GM23338 (cell line): ENCODE data around the gene NGB. TPM values are rescaled to one million over a fixed set of nuclear protein-coding genes. Genes with fewer than 3 reads are reported as not detected.
A peak's percentile ranks its signal among the peaks of the same experiment; 100 is the strongest.
"Not testable (repeated sequence)": the region's sequence is repeated elsewhere in the genome, so short reads cannot be mapped to it uniquely, and the experiment has no call there.

Experiments
- ATAC-seq: fragments of 200-7000 bp; cut with Tn5 transposase; 3 replicates; pipeline ENCODE4 v1.9.1; 2020
- DNase-seq: peaks from one replicate; pipeline ENCODE4 v3.0.0-alpha.2; 2015; ENCODE audit warnings: low spot score
- H2AFZ ChIP-seq: fragments of 200-600 bp; sonication (generic); 2 replicates; pipeline ENCODE4 v1.8.0; 2016; ENCODE audit warnings: antibody characterized with exemption, mild to moderate bottlenecking, moderate library complexity
- H3F3A ChIP-seq: fragments of 200-600 bp; sonication (generic); replicated peaks from 2 replicates; pipeline ENCODE4 v1.8.0; 2017; ENCODE audit warnings: antibody characterized with exemption, mixed run types, low read depth
- H3K27ac ChIP-seq: fragments of 200-600 bp; sonication (generic); 2 replicates; pipeline ENCODE4 v1.6.1; 2016; ENCODE audit warnings: low read depth
- H3K27me3 ChIP-seq: fragments of 200-600 bp; sonication (generic); 2 replicates; pipeline ENCODE4 v1.8.0; 2016; ENCODE audit warnings: mild to moderate bottlenecking, mixed run types, moderate library complexity; ENCODE audit not compliant: insufficient read depth
- H3K36me3 ChIP-seq: fragments of 200-600 bp; sonication (generic); 2 replicates; pipeline ENCODE4 v1.8.0; 2016; ENCODE audit warnings: mild to moderate bottlenecking; ENCODE audit not compliant: insufficient read depth
- H3K4me1 ChIP-seq: fragments of 200-600 bp; sonication (generic); 2 replicates; pipeline ENCODE4 v1.8.0; 2016; ENCODE audit warnings: mild to moderate bottlenecking, moderate library complexity; ENCODE audit not compliant: insufficient read depth
- H3K4me2 ChIP-seq: fragments of 200-600 bp; sonication (generic); 2 replicates; pipeline ENCODE4 v1.7.1; 2017; ENCODE audit warnings: mixed run types
- H3K4me3 ChIP-seq: fragments of 200-600 bp; sonication (generic); 2 replicates; pipeline ENCODE4 v1.6.1; 2016; ENCODE audit warnings: mixed run types
- H3K79me2 ChIP-seq: fragments of 200-600 bp; sonication (generic); replicated peaks from 2 replicates; pipeline ENCODE4 v1.8.0; 2017; ENCODE audit warnings: mild to moderate bottlenecking; ENCODE audit not compliant: insufficient read depth
- H3K9me2 ChIP-seq: fragments of 200-600 bp; sonication (generic); 2 replicates; pipeline ENCODE4 v1.8.0; 2017; ENCODE audit not compliant: insufficient read depth
- H4K20me1 ChIP-seq: fragments of 200-600 bp; sonication (generic); replicated peaks from 2 replicates; pipeline ENCODE4 v1.8.0; 2017; ENCODE audit warnings: mild to moderate bottlenecking; ENCODE audit not compliant: insufficient read depth
- H3K27ac Mint-ChIP-seq: 2 replicates; pipeline ENCODE4 v1.8.0; 2020; ENCODE audit warnings: inconsistent platforms, mild to moderate bottlenecking, moderate library complexity, mixed read lengths
- H3K27me3 Mint-ChIP-seq: 3 replicates; pipeline ENCODE4 v1.8.0; 2022; ENCODE audit warnings: low read depth, mild to moderate bottlenecking, moderate library complexity, mixed read lengths, inconsistent platforms; ENCODE audit not compliant: insufficient read depth, poor library complexity
- H3K36me3 Mint-ChIP-seq: 3 replicates; pipeline ENCODE4 v1.8.0; 2021; ENCODE audit warnings: low read depth, mild to moderate bottlenecking, inconsistent platforms, moderate library complexity, mixed read lengths
- H3K4me1 Mint-ChIP-seq: 3 replicates; pipeline ENCODE4 v1.8.0; 2020; ENCODE audit warnings: mild to moderate bottlenecking, inconsistent platforms, mixed read lengths
- H3K4me3 Mint-ChIP-seq: 3 replicates; pipeline ENCODE4 v1.8.0; 2021; ENCODE audit warnings: moderate library complexity, mild to moderate bottlenecking, inconsistent platforms, mixed read lengths
- H3K9me3 Mint-ChIP-seq: 3 replicates; pipeline ENCODE4 v1.8.0; 2020; ENCODE audit warnings: moderate library complexity, mild to moderate bottlenecking, inconsistent platforms, mixed read lengths
- CTCF ChIP-seq, 2 experiments: fragments of 200-600 bp in 1 of 2; sonication (generic) in 1 of 2; conservative IDR thresholded peaks; 2 replicates each; pipeline versions ENCODE4 v1.5.1 to v1.6.1; 2016 to 2017; ENCODE audit warnings: antibody characterized with exemption in 2 of 2, low read depth in 2 of 2, mild to moderate bottlenecking in 2 of 2, moderate library complexity in 1 of 2
- POLR2AphosphoS5 ChIP-seq: IDR thresholded peaks from 2 replicates; pipeline ENCODE4 v1.6.1; 2016; ENCODE audit warnings: antibody characterized with exemption, low read depth
- REST ChIP-seq: IDR thresholded peaks from one replicate; pipeline ENCODE4 v1.6.1; 2018; ENCODE audit warnings: antibody characterized with exemption; ENCODE audit not compliant: unreplicated experiment
- ZNF462 ChIP-seq: fragments of 250-450 bp; sonication (Bioruptor Pico); IDR thresholded peaks from 2 replicates; pipeline ENCODE4 v1.5.0; 2020; ENCODE audit warnings: mild to moderate bottlenecking, moderate library complexity
- polyA plus RNA-seq: library from polyadenylated mRNA; unstranded; fragments of >200 nt; fragmentation: Nextera tagmentation; extraction: Ambion mirVana; gene quantifications from 2 replicates; pipeline ENCODE4 v1.2.1, GENCODE V29; 2016
- total RNA-seq: library from RNA; depleted of rRNA; stranded (reverse); fragments of >200 nt; shearing (Covaris generic); gene quantifications from 2 replicates; pipeline ENCODE4 v1.2.3, GENCODE V29; 2014

NGB gene
- total and polyA plus RNA-seq, 2 experiments from 2014 or later: 0.21 to 1.0 TPM

GRCh38 chr14:77320238-77320935 lies 49.4 kb upstream of the NGB start, which contains the start of gene POMT2 (continued):
- TF ChIP-seq ZNF462 (CRISPR knock-in tag) (no peak), REST (no peak)

GRCh38 chr14:77319422-77319821 lies 48.4 kb upstream of the NGB start:
- H3K4me3 Mint-ChIP-seq: peak overlapping the region; percentile 97
- DNase-seq (no peak), ATAC-seq (no peak)
- Histone ChIP-seq H4K20me1 (no peaks in the 10 kb centered on the region), H3K79me2 (peaks cover 42% of the 10 kb centered on the region), H3F3A (peaks cover 7% of the 10 kb centered on the region; the same call in 1 of the 2 replicates), H2AFZ (no peak overlapping the region), H3K36me3 (no peaks in the 10 kb centered on the region), H3K27ac (peak overlapping the region; percentile 1; the same call in 1 of the 2 replicates), H3K9me2 (no peaks in the 10 kb centered on the region), H3K27me3 (no peaks in the 10 kb centered on the region), H3K4me3 (peak overlapping the region; percentile 94), H3K4me1 (peaks cover 37% of the 10 kb centered on the region), H3K4me2 (peak overlapping the region; percentile 85)
- H3K9me3 Mint-ChIP-seq: no peaks in the 10 kb centered on the region
- H3K27me3 Mint-ChIP-seq: peaks cover 15% of the 10 kb centered on the region
- TF ChIP-seq POLR2AphosphoS5 (no peak), CTCF (conservative IDR thresholded peaks at IDR 0.05; ENCODE audit: low read depth in 2 of 2) (0 out of 4 replicates have a peak, but pooled peaks of 1 of the 2 experiments have one; percentile 3)
- peaks cover 55% of the 10 kb centered on the region for H3K4me1 Mint-ChIP-seq
- H3K36me3 Mint-ChIP-seq: no peaks in the 10 kb centered on the region; the same call in 1 of the 3 replicates
- peak overlapping the region; percentile 94; the same call in 1 of the 2 replicates for H3K27ac Mint-ChIP-seq

GRCh38 chr14:77318756-77319155 lies 47.8 kb upstream of the NGB start:
- peaks cover 42% of the 10 kb centered on the region for H3K79me2 ChIP-seq
- not testable (repeated sequence) for H3K4me2 ChIP-seq
- peaks cover 56% of the 10 kb centered on the region for H3K4me1 Mint-ChIP-seq

More at GRCh38 chr14:77318756-77319155, 47.8 kb upstream of the NGB start:
- DNase-seq, H3K9me3 Mint-ChIP-seq, H3K27ac Mint-ChIP-seq, H3F3A ChIP-seq, H3K9me2 ChIP-seq, ATAC-seq, H3K27me3 ChIP-seq, H3K36me3 Mint-ChIP-seq, H3K4me3 ChIP-seq, H4K20me1 ChIP-seq, H3K4me3 Mint-ChIP-seq, H2AFZ ChIP-seq, H3K36me3 ChIP-seq: not testable (repeated sequence)
- H3K27me3 Mint-ChIP-seq: peaks cover 15% of the 10 kb centered on the region
- Histone ChIP-seq H3K4me1 (peaks cover 39% of the 10 kb centered on the region), H3K27ac (0 out of 2 replicates have a peak overlapping the region, but pooled peaks have one; percentile 1)
